Measurements from ENCODE around the gene SHROOM1.

GRCh38 chr5:132865668-132866341 is 35.4 kb upstream of the SHROOM1 start:
- TF ChIP-seq CTCF (IDR thresholded peaks at IDR 0.05) (no peak), POLR2A (IDR thresholded peaks at IDR 0.05) (no peak)

All from esophagus squamous epithelium (tissue), 4 donors.